SKM-1 treated with dmso at 0.1 percent for 144 hours (cell line): ENCODE results near the gene TMEM132D.

Experiments used
- DNase-seq: peaks from one replicate; lab custom pipeline; 2025; ENCODE audit not compliant: unreplicated experiment; lab: John Stamatoyannopoulos, UW

TMEM132D gene

DNA sequence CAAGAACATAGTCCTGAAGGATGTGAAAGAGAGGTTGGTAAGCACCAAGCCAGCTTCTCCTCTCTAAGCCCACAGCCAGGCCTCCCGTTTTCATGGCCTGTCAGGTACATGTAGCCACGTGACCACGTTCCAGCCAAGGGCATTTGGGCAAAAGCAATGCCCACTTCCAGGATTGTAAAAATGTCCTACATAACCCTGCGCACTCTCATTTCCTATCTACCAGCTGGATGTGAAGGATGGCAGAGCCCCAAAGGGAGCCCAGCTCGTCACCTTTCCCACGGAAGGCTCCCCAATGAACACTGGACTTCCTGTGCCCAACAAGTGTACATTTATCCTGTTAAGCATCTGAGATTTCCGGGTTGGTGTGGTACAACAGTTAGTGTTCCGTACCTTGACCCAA, 231.7 kb downstream of the TMEM132D start:
- no peak for DNase-seq

DNA sequence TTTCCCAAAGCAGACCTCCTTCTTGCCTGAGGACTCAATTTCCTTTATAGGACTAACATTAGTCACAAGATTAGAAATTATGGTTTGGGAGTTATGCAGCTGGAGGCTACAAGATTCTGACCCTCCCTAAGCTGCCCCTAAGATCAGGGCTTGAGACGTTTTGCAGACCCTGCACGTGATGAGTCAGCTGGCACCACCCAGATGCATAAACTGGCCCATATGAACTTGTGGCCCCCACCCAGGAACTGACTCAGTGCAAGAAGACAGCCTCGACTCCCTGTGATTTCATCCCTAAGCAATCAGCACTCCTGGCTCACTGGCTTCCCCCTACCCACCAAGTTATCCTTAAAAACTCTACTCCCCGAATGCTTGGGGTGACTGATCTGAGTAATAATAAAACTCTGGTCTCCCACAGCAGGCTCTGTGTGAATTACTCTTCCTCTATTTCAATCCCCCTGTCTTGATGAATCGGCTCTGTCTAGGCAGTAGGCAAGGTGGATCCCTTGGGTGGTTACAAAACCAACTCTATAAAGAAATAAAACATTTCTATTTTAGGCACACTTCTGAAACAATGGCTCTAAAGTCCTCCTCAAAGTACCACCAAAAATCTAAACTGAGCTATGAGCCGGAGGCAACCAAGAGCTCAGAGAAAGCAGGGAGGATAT, 233.4 kb downstream of the TMEM132D start:
- no peak for DNase-seq

DNA sequence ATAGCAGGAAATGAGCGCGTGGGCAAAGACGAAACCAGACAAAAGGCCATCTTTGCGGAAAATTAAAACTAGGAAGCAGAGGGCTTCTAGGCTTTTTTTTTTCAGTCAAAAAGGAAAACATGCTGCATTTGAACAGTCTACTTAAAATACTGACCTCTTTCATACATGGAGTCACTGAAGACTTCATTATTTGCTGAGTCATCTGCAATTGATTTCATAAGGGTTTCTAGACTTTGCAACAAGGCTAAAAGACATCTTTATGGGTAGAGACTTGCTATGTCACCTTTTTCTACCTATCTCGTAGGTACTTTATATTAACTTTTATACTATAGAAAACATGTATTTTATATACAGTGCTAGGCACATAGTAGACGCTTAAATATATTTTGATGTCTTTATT, 238.4 kb downstream of the TMEM132D start:
- DNase-seq = no peak

DNA sequence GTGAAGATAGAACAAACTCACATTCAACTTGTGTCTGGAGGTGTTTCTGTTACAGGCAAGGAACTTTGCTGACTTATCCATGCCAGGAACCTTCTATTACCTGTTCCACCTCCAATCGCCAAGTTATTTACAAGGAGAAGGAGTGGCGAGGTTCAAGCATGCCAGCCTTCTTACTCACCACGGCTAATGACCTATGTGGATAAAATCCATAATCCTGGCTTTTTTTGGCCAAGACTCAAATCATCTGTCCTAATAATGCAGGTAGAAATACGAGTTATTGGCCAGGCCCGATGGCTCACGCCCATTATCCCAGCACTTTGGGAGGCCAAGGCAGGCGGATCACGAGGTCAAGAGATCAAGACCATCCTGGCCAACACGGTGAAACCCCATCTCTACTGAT, 241.6 kb downstream of the TMEM132D start:
- no peak for DNase-seq

DNA sequence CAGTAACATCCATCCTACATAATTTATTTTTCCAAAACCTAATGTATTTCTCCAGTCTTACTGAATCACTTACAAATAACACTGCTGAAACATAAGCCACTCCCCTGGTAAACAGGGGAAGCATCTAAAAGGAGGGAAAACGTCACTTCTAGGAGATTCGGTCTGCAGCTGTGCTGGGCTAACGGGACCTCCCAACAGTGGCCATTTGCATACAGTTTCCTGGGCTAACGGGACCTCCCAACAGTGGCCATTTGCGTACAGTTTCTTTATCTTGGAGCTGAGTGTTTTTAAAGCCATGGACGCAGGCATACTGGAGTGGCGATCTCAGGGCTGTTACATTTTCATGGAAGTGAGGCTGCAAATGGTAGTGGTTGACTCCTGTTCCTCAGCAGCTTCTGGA, 242.9 kb downstream of the TMEM132D start:
- no peak for DNase-seq

DNA sequence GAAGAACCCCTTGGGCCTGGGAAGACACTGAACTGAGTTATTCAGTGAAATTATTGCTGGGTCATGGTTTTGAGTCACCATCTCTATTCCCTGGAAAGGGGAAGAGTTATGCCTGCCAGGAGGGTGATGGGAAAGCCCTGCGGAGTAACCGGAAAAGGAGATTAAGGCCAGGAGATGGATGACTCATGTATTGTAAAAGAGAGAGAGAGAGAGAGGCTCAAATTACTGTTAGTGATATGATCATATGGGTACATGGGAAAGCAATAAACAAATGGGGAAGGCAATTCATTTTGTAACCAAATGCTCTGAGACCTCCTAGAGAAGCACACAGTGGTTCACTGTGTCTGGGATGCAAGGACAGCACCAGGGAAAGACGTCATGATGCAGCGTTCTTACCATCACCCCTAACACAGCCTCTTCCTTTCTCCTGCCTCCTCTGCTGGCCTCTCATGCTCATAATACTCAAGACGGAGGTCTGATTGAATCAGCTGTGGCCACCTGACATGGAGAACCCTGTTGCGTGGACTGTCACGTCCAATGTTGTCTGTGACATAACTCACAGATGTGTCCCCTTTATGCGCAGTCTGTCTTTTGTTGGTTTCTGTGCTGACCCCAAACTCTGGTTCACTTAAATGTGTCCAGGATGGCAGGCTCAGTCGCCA, 243.7 kb downstream of the TMEM132D start:
- DNase-seq = no peak

DNA sequence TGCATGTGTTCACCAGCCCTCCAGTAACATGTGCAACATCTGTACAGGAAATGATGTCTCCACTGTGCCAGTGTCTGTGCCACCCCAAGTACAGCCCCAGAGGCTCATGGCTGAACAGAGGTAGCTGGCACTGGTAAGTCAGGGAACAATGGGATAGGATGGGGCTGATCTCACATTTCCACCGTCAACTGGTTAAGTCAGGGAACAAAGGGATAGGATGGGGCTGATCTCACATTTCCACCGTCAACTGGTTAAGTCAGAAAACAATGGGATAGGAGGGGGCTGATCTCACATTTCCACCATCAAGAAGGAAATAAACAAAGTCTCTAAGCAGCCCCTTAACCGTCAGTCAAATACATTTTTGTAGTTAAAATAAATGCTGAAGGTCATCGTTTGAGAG, 246.6 kb downstream of the TMEM132D start:
- no peak for DNase-seq

DNA sequence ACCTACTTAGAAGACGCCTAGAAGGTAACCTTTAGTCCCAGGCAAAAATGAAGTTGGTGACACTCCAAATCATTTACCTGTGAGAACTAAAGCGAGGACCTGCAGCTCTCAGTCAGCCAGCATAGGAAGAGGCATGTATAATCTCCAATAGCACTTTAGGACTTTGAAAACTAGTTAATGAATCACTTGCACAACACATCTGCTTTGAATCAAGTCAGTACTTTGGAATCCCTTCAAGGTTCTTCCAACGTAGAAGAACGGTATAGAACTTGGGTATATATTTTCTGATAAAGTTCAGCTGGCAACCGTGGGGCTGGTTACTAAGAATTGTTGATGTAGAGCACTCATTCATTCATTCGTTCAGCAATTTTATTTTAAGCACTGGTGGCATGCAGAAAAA, 251.9 kb downstream of the TMEM132D start:
- DNase-seq = no peak

DNA sequence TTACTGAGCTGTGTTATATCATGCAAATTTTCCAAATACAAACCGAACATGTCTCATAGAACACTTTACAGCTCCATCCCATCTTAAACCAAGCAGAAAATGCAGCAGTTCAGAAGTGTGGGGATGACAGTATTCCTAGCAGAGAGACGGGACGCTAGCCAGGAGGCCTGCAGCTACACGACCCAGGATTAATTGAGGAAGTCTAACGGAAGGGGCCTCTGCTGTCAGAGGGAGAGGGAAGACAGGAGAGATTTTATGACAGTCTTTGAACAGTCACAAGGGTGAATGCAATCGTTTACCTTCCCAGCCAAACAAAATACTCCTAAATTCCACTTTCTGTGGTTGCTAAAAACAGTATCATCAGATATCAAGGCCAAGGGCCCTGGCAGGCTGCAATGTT, 261.9 kb downstream of the TMEM132D start:
- DNase-seq = no peak

DNA sequence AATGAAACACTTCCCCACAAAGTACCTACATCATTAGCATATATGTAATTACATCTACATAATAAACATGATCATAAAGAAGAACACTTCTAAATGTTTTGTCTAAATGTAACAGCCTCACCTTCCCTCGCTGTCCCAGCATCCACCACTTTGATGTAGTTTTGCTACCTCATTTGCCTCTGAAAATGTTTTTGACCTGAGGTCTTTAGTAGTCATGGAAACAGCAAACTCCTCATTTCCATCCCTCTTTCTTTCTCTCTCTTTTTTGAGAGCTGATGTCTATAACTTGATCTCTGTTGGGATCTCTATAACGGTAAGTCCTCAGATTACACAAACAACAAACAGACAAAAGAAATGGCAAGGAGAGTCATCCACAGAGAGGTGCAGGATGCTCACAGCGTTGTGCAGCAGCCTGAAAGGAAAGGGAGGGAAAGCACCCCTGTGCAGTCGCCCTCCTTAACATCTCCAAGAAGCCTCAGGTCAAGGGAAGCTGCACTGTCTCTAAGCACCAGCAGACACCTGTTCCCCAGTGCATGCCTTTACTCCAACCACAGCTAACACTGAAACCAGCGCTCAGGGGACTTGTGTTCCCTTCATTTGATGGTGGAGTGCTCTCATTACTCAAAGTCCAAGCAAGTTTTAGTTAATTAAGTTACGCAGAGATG, 268.7 kb downstream of the TMEM132D start:
- DNase-seq = no peak

DNA sequence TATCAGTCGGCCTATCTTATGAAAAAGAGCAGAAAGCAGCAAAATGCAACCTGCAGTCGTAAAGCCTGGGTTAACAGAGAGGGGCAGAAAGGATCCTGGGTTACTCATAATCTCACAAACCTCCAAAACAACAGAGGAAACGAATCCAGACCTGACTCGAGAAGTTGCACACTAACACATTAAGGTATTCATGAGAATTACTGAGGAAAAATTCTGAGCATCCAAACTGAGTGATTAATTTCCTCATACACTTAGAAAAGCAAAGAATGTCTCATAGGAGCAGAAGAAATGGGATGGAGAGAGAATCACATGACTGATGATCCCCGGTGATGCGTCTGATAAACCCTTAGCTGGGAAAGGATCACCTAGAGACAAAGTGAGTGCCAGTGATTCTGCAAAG, 272.5 kb downstream of the TMEM132D start:
- no peak for DNase-seq

DNA sequence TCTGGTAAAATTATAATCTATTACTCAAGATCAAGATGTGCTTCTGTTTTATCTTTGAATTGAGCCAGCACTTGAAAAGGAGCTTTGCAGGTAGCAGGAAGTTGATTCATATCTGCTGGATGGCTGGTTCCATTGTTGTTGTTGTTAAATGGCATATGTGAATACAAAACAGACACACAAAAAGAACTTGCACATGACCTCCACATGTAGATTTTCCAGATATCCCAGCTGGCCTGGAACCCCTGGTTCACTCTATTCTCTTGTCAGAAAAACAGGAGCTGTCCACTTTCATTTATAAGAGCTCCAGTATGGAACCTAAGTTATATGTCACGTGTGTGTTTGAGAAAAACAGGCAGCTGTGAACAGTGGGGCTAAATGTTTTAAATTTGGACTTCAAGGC, 273.9 kb downstream of the TMEM132D start:
- DNase-seq = no peak

DNA sequence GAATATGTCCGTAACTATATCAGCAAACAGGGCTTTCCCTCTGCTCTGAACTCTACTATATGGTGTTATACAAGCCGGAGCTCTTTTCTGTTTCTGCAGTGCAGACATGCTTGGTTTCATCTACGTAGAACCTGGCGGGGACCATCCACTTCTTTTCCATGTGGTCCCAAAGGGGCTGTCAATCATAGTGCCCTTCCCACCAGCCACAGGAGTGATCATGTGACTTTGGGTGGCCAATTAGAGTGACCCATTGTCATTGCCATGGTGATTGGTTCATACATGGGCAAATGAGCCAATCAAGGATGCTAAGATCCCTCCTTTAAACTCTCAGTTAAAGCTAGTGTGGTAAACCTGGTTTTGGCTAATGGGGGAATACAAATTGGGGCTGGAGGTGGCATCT, 281.3 kb downstream of the TMEM132D start:
- DNase-seq = no peak

DNA sequence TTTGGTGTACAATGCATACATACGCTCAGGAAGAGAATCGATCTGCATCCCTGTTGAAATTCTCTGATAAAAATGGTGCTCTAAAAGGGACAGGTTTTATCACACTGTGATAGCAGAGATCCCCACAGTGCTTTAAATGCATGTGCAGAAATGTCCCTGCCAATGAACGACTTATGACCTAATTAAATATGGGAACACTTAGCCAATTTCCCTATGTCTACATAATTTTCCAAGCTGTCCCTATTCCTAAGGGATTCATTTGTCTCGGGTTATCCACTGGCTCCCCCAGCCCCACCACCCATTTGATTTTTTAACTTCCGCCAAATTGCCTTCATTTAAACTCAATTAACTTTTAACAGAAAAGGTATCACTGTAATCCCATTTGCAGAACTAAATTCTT, 284.6 kb downstream of the TMEM132D start:
- no peak for DNase-seq

DNA sequence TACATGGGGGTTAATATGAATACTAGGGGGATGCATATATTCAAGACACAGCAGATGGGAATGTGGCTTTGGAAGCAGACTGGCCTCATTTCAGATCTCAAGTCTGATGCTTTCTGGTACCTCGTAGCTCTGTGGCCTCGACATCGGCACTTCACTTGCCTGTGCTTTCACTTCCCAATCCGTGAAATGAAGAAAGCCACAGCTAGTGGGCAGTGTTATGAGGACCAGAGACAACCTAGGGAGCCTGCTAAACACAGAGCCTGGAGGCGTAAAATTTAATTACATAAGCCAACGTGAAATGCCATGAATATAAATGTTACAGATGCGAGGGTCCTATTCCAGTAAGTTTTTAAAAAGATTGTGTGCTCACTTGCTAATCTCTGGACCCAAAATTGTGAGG, 286.0 kb downstream of the TMEM132D start:
- DNase-seq = no peak

DNA sequence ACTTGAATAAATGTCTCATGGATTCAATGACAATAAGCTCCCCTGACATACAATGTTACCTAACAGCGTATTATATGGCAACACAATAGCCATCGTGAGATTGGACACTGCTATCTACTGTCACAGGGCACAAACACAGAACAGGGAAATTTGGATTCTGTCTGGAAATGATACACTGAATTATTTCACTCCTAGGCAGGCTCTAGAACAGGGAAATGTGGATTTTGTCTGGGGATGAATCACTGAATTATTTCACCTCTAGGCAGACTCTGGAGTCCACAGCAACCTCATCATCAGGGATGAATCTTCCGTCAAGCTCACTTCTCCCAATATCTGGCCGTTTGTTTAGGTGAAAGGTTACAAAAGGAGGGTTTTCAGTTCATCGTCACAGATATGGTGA, 288.8 kb downstream of the TMEM132D start:
- no peak for DNase-seq

DNA sequence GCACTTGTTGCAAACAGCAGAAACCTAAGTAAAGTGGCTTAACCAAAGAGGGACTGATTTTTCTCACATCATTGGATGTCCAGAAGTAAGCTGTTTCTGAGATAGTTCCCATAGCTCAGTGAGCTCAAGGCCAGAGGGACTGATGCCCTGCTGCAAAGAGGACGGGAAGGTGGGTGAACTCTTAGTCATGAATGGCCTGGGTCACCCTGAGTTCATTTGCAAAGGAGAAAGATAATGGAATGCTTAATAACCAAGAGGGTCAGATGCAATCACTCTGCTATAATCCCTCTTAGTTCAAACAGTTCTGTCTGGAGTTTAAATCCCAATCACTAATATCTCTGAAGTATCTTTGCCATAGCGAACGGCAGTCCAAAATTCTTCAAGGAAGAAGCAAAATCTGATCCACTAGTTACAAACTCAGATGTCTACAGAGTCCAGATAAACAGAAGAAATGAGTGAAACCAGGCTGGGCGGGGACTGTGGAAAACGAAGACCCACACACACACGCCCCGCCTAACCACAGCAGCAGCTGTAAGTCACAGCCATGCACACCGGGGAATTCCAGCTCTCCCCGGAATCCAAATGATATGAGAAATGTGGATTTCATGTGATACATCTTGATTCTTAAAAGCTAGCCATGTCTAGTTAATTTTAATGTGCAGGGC, 289.5 kb downstream of the TMEM132D start:
- no peak for DNase-seq

DNA sequence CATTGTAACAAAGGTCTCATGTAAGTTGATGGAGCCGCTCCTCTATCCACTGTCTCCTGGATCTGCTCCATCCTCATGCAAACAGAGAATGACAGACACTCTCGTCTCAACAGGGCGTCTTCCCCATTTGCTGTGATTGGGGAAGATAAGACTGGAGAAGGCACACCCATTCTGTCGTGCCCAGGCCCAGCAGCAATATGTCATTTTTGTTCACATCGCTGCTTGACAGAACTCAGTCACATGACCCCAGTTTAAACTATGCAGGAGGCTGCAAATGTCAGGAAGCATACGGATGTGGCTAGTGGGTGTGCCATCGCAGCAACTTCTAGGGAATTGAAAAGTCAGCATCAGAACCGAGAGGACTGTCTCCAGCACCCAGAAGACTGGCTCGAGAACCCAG, 290.5 kb downstream of the TMEM132D start:
- no peak for DNase-seq

DNA sequence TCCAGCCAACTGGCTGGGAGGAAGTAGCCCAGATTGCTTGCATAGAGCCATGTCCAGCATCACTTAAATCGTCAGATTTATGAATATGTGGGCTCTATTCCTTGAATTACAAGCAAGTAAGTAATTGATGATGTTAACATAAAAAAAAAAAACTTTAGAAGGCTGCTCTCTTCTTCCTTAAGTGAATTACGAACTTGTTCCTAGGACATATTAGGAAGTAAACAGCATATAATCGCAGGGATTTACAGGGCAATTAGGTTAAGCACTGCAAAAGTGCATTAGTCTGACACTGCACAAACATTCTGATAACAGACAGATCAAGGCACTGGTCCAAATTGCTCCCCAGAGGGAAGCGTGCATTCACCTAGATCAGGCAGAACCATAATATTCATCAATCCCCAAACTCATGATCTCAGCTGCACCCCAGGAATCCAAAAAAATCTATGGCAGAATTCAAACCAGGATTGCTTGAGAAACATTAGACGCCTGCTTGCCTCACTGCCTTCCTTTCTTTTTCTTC, 293.2 kb downstream of the TMEM132D start:
- no peak for DNase-seq

DNA sequence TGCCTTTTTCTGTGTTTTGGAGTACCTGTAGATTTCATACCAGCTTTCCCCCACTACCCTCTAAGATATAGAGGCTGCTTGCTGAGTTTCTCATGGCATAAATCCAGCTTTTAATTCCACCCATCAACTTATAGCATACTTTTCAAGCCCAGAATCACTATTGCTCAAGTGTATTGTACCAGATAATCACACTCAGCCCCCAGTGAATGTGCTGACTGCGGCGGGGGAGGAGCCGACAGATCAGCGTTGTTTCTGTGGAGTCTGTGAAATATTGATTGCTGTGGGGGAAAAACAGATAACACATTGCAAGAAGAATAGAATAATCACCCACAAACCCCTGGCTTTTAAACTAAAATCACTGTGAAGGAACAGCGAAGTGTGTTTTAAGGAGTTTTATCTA, 296.1 kb downstream of the TMEM132D start:
- DNase-seq = no peak

DNA sequence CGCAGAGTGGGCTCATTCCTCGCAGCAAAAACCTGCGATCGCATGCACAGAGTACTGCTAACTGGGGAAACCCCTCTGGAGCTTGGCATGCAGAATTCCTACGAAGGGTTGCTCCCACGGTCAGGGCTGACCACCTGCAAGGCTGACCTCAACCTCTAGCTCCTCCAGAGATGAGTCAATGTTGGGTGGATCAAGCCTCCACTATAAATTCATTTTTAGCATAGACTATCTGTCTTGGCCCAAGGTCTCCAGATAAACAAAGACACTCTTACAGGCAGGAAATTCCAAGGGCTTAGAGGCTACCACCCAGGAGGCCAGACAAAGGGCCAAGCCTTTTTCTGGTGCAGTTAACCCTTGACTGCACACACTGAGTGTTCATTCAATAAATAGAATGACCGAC, 296.5 kb downstream of the TMEM132D start:
- no peak for DNase-seq

DNA sequence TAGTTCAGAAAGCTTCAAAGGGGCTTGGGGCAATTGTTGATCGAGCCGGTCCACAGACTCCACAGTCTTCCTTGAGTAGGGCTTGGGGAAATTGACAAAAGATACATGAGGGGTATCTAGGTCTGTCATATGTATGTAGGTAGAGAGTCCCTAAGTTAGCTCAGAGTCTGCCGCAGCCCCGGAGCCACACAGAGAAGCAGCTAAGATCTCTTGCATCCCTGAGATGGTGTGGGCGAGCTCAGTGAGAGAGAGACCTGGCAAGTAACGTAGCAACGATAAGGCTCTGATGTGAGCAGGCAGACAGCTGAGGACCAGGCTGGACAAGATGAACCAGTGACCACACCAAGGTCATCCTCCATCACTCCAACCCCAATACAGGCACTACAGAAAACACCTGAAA, 297.6 kb downstream of the TMEM132D start:
- DNase-seq = no peak
